Psoas muscle (tissue), 8 donors: Measurements from ENCODE around the gene ARHGAP22. TPM values are rescaled to one million over a fixed set of nuclear protein-coding genes. Genes with fewer than 3 reads are reported as not detected.

Source experiments
- ATAC-seq, 4 donors: fragments of 200-7000 bp; cut with Tn5 transposase; one replicate each; pipeline ENCODE4 v1.9.1; 2020; ENCODE audit warnings: moderate library complexity in 3 of 4, mild to moderate bottlenecking in 2 of 4
- DNase-seq, 2 donors: peaks; one replicate each; pipeline ENCODE4 v3.0.0-alpha.2; 2020
- H3K27ac ChIP-seq: fragments of 200-600 bp; one replicate; pipeline ENCODE4 v1.8.0; 2022
- H3K27me3 ChIP-seq, 3 donors: fragments of 200-600 bp in 1 of 3; one replicate each; pipeline versions ENCODE4 v1.6.1 to v1.8.0; 2013 to 2022; ENCODE audit warnings: low read length in 2 of 3, mild to moderate bottlenecking in 2 of 3, moderate library complexity in 1 of 3; ENCODE audit not compliant: insufficient read depth in 3 of 3
- H3K36me3 ChIP-seq, 2 donors: fragments of 200-600 bp in 1 of 2; one replicate each; pipeline versions ENCODE4 v1.6.1 to v1.8.0; 2013 to 2022; ENCODE audit warnings: low read depth in 1 of 2, mild to moderate bottlenecking in 1 of 2, moderate library complexity in 1 of 2; ENCODE audit not compliant: insufficient read depth in 1 of 2
- H3K4me1 ChIP-seq: fragments of 200-600 bp; one replicate; pipeline ENCODE4 v1.8.0; 2022
- H3K4me3 ChIP-seq: fragments of 200-600 bp; one replicate; pipeline ENCODE4 v1.8.0; 2022; ENCODE audit warnings: mild to moderate bottlenecking
- H3K9me3 ChIP-seq: fragments of 200-600 bp; one replicate; pipeline ENCODE4 v1.8.0; 2022
- WGBS, 3 donors: extraction: QIAGEN DNeasy Blood & Tissue Kit; methylation state at CpG; one replicate each; pipeline versions ENCODE4 v1.1.6 to v1.1.7; 2013; 5-methylcytosine and 5-hydroxymethylcytosine counted together
- intact Hi-C, 2 donors: fragments of 100-400 bp; cut with DNase I; formaldehyde crosslinking; loops; one replicate each; pipeline versions ENCODE4 v1.11.0 to v1.14.2; 2022
- polyA plus RNA-seq, 3 donors: library from polyadenylated mRNA; stranded (reverse); fragments of 200-250 nt; gene quantifications; one replicate each; pipeline ENCODE4 v1.2.3, GENCODE V29; 2013
- total RNA-seq, 4 donors: library from RNA; stranded (reverse); fragmentation: NEBNext Ultra II Directional in 2 of 4; extraction: Animal tissue kit (Norgen Biotek cat#: 25700) in 2 of 4; gene quantifications; one replicate each; pipeline versions ENCODE4 v1.2.1 to v1.2.4, GENCODE V29; 2021 to 2023
- TF ChIP-seq, protein P1 (sequence below): fragments of 200-600 bp; IDR thresholded peaks from one replicate; pipeline ENCODE4 v1.8.0; 2022; ENCODE audit warnings: antibody characterized with exemption
- donor health status: healthy with polysubstance abuse.
- donor health status: DM: no; HTN: no; CAD: no; lungs with moderate emphysema.
- donor health status: Bipolar disorder and iron deficiency.
- donor health status: healthy.
- donor health status: DM: yes; HTN: yes; CAD: no.
- donor health status: DM: no; HTN: no; CAD: no.
- donor health status: DM: no; HTN: no; CAD: no.
- donor health status: DM: yes; HTN: yes; CAD: no.

Gene ARHGAP22
- total and polyA plus RNA-seq, 7 donors: 0.46 to 2.9 (median 1.6) TPM

DNA sequence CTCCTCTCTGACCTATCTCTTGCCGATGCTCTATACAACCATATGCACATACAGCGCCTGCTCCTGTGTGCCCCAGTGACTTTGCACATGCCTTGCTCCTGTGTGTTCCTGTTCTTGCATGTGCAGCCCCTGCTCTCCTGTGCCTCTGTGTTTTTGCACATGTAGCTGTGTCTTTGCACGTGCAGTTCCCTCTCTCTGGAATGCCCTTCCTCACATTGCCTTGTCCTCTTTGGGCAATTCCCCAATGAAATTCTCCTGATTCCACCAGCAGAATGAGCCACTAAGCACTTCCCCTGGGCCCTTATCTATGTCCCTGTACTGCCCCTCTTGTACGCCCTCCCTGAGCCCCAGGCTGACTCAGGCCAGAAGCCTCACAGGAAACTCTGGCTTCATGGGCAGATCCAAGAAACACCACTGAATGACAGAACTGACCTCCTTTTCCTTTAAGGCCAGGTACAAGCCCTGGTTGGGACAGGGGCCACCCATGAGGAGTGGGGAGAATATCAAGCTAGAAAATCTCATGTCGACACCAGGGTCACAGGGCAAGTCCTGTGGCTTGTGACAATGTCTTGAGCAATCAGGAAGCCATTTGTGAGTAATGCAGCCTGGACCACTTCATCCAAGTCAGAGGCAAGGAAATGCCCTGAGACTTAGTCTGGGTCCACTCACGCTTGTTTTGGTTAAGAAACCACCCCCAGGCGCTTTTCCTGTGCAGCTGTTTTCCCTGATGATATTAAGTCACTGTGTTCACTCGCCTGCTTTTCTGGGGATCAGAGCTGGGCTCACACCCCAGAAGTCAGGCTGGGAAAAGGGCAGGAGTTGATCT, 1.9 kb upstream of the ARHGAP22 start:
- Histone ChIP-seq H3K27me3 (peaks cover 0 to 21% (median 0%) of the 10 kb centered on the region in 3 donors), H3K36me3 (no peaks in the 10 kb centered on the region), H3K27ac (peak overlapping the region; percentile 3), H3K4me1 (no peaks in the 10 kb centered on the region), H3K9me3 (no peaks in the 10 kb centered on the region), H3K4me3 (no peak overlapping the region)
- intact Hi-C loops: no loop called here
- TF ChIP-seq, protein P1, sequence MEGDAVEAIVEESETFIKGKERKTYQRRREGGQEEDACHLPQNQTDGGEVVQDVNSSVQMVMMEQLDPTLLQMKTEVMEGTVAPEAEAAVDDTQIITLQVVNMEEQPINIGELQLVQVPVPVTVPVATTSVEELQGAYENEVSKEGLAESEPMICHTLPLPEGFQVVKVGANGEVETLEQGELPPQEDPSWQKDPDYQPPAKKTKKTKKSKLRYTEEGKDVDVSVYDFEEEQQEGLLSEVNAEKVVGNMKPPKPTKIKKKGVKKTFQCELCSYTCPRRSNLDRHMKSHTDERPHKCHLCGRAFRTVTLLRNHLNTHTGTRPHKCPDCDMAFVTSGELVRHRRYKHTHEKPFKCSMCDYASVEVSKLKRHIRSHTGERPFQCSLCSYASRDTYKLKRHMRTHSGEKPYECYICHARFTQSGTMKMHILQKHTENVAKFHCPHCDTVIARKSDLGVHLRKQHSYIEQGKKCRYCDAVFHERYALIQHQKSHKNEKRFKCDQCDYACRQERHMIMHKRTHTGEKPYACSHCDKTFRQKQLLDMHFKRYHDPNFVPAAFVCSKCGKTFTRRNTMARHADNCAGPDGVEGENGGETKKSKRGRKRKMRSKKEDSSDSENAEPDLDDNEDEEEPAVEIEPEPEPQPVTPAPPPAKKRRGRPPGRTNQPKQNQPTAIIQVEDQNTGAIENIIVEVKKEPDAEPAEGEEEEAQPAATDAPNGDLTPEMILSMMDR: no peak
- WGBS, 3 donors: 64 to 70% (median 68%) methylated on average over 8 of the region's 8 CpGs
- ATAC-seq (peak; percentile 36 to 70 (median 60)), DNase-seq (peak; percentile 48 to 66)

DNA sequence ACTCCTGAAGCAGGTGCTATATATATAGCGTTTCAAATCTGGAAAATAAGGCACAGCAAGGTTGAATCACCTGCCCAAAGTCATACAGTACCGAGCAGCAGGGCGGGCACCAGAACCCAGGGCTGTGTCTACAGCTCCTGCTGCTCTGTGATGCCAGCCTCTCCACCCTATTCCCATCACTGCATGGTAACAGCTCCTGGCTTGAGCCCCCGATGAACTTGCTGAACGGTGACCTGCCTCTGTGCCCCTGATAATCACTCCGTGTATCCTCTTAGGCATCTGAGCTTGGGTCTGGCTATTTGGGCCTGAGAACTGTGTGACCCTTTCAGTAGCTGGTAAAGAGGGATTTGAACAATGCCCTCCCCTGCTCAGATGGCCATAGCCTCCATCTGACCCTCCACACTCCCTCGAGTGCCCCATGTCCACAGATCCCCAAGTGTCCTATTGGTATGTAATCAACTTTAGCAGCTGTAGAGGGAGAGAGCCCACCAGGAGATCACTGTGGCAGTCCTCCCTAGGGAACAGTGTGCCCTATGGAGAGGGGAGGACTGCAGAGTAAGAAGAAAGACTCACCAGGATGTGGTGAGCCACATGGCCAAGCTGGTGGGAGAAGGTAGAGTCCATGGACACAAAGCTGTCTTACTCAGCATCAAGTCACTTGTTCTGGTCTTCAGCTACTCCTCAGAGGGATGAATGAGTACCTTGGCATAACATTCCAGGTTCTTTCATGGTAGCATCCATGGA, 1.1 kb upstream of the ARHGAP22 start:
- no peaks in the 10 kb centered on the region for H3K9me3 ChIP-seq
- TF ChIP-seq, protein P1: no peak
- DNase-seq (no peak), ATAC-seq (no peak)
- H3K27me3 ChIP-seq: peaks cover 0 to 21% (median 0%) of the 10 kb centered on the region in 3 donors
- no peak overlapping the region for H3K27ac ChIP-seq
- intact Hi-C loops: no loop called here
- WGBS, 3 donors: 84 to 87% (median 85%) methylated on average over 7 of the region's 7 CpGs
- H3K4me1 ChIP-seq: no peaks in the 10 kb centered on the region
- H3K4me3 ChIP-seq: no peak overlapping the region
- H3K36me3 ChIP-seq: no peaks in the 10 kb centered on the region

DNA sequence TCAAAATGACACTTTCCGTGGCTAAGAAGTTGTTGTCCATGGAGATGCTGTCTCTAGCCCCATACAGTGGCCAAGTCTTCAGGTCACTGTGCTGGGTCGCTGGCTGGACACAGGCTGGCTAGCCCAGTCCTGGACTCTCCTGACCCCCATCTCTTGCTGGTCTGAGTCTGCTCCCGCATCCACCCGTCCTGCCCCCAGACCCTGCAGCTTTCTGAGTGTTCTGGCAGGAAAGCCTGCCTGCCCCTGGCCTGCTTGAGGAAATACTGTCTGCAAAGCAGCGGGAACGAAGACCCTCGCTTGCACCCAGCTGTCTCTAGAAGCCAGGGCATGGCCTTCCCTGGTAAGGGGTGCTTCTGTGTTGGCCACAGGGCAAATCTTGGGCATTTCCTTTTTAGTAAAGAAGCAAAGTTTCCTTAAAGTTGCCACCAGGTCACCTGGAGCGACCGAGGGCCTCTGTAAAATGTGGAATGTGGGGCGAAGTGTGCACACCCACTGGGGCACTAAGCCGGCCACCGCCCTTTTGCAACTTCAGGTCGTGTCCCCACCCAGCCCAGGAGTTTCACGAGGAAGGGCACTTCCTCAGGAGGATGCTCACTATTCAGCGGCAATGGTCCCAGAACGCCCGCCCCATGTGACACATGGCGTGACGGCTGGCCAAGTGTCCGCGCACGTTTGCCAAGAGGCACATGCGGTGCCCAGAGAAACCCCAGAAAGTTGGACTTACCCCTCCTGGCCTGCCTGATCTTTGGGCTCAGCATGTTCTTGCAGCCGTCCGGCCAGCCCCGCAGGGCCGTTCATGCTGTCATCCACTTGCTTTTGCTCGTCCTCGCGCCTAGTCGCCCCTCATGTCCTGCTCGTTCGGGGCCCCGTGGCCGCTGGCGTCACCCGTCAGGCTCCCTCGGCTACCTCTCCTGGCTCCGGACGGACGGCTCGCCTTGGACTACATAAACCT, 558 bp downstream of the ARHGAP22 start:
- WGBS, 3 donors: 17% methylated on average over 42 of the region's 42 CpGs
- Histone ChIP-seq H3K4me1 (no peaks in the 10 kb centered on the region), H3K27me3 (peaks cover 0 to 21% (median 0%) of the 10 kb centered on the region in 3 donors), H3K27ac (no peak overlapping the region), H3K4me3 (peak overlapping the region; percentile 56), H3K9me3 (no peaks in the 10 kb centered on the region), H3K36me3 (no peaks in the 10 kb centered on the region)
- ATAC-seq (peak in 3 of 4 donors; percentile 22 to 52 (median 45)), DNase-seq (peak; percentile 61 to 71)
- intact Hi-C loops: no loop called here
- TF ChIP-seq, protein P1: no peak

DNA sequence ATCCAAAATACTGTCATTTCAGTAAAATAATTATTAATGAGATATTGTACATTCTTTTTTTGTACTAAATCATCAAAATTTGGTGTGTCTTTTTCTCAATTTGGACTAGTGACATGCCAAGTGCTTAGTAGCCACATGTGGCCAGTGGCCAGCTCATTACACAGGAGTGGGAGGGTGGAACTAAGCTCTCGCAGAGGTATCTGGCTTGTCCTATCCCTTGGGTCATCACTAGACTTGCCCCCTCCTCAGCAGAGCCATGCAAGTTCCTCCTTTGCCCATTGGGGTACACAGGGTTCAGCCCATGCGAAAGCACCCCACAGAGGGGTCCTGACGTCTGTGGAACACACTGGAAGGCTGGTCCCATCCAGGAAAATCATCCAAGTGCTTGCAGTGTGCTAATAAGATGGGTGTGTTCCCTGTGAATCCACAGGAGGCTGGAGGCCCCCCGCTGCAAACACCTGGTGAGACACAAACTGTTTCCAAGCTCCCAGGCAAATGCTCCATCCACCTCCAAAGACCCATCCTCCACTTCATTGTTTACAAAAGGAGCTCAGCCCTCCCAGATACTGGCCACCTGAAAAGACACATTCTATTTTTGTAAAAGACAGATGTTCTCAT, 1.3 kb downstream of the ARHGAP22 start:
- no peaks in the 10 kb centered on the region for H3K36me3 ChIP-seq
- no peak for DNase-seq
- TF ChIP-seq, protein P1: no peak
- 82 to 86% (median 83%) methylated on average over 4 of the region's 4 CpGs for WGBS, 3 donors
- H3K27ac ChIP-seq: no peak overlapping the region
- H3K4me1 ChIP-seq: no peaks in the 10 kb centered on the region
- peaks cover 0 to 21% (median 0%) of the 10 kb centered on the region in 3 donors for H3K27me3 ChIP-seq
- H3K4me3 ChIP-seq: peak overlapping the region; percentile 56
- H3K9me3 ChIP-seq: no peaks in the 10 kb centered on the region
- intact Hi-C loops: no loop called here
- ATAC-seq: no peak
